GM12865 (cell line): ENCODE measurements around the gene LDLRAD2.

Source experiments
- DNase-seq: peaks from one replicate; pipeline ENCODE4 v3.0.0; 2010; ENCODE audit warnings: low read depth
- H3K4me3 ChIP-seq: 2 replicates; pipeline ENCODE4 v1.5.1; 2011; ENCODE audit warnings: mild to moderate bottlenecking, low read depth, low read length, control low read depth
- CTCF ChIP-seq: IDR thresholded peaks from 2 replicates; pipeline ENCODE4 v1.5.1; 2011; ENCODE audit warnings: low read length, control low read depth, low read depth, inconsistent platforms; ENCODE audit not compliant: insufficient read depth; ENCODE audit errors: missing control alignments

LDLRAD2 gene

DNA sequence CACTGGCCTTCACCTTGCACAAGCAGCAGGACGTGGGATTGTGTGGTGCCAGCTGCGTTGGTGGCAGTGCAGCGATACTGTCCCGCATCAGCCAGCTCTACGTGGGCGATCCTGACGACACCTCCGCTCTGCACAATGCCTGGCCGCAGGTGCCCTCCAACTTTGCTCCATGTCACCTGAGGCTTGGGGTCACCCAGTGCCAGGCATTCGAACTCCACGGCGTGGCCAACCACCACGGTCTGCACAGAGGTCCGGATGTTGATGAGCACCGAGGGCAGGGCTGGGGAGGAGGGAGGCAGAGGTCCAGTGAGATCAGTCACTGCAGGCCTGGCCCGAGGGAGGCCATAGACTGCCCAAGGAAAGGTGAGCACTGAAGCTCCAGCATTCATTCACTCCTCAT is 22.6 kb downstream of the LDLRAD2 start:
- no peak for DNase-seq
- no peak overlapping the region for H3K4me3 ChIP-seq
- no peak for TF ChIP-seq CTCF

DNA sequence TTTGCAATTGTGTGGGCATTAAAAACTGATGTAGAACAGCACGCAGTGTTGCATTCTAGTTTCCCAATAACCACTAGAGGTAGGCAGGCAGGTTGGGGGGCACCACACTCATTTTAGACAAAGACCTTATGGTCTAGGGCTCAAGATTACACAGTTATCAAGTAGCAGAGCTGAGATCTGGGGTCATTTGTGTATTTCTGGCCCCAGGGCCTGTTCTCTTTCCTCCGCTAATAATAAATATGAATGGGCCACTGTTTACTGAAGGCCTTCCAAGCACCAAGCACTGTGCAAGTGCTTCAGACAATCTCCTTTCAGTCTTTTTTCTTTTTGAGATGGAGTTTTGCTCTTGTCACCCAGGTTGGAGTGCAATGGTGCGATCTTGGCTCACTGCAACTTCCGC is 23.9 kb downstream of the LDLRAD2 start:
- no peak for DNase-seq
- no peak for TF ChIP-seq CTCF
- no peak overlapping the region for H3K4me3 ChIP-seq

GRCh38 chr1:21836729-21837128 is 24.7 kb downstream of the LDLRAD2 start:
- TF ChIP-seq CTCF, result no peak
- H3K4me3 ChIP-seq, result no peak overlapping the region

DNA sequence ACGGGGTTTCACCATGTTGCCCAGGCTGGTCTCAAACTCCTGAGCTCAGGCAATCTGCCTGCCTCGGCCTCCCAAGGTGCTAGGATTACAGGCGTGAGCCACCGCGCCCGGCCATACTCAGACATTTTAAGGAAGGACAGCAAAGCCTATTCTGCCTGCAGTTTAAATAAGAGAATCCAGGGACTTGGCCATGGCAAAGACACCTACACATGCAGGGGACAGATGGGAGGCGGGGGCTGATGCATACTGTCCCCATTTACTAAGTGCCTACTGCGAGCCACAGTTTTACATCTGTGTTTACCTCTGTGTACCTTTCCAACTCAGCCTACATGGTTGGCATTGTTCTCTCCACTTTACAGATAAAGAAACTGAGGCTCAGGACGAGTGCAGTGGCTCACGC is 25.4 kb downstream of the LDLRAD2 start:
- H3K4me3 ChIP-seq, result no peak overlapping the region
- TF ChIP-seq CTCF, result no peak
- no peak for DNase-seq

More at GRCh38 chr1:21836729-21837128, 24.7 kb downstream of the LDLRAD2 start:
- DNase-seq, result no peak

DNA sequence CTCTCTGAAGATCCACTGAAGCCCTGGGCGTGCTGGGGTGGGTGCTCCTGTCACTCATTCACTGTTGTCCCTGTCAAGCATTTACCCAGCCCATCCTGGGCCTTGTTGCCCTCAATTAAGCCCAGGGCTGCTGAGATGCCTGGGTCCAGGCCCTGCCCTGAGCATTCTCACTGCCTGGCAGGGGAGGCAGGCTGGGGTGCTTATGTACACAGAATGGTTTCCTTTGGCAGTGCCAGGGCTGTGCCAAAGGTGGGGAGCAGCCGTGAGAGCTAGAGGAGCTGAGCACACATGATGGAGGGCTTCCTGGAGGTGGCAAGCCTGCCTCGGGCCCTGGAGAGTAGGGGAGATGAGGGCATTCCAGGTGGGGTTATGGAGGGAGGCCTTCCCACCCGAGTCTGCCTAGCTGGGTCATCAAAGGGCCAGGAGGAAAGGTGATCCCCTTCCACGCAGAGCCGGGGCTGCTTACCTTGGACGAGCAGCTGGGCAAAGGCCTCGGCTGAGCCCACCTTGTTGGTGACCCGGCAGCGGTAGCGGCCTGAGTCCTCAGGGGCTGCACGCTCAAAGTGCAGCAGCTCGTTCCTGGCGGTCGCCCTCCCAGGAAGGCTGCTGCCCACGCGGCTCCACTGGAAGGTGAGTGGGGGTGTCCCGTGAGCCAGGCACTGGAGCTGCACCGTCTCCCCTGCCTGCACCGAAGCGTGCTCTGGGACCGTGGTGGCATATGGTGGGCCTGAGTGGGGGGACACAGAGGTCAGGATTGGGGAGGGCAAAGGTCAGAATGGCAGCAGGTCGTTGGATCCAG is 26.5 kb downstream of the LDLRAD2 start:
- no peak overlapping the region for H3K4me3 ChIP-seq
- DNase-seq, result no peak

GRCh38 chr1:21839337-21840037 is 27.4 kb downstream of the LDLRAD2 start:
- TF ChIP-seq CTCF, result no peak
- no peak for DNase-seq
- H3K4me3 ChIP-seq, result no peak overlapping the region

More for the DNA sequence above, 26.5 kb downstream of the LDLRAD2 start:
- TF ChIP-seq CTCF, result no peak
